IMR-90 (cell line): ENCODE results near the gene C2orf68. TPM values are rescaled to one million over a fixed set of nuclear protein-coding genes. Genes with fewer than 3 reads are reported as not detected.

Experiments
- ATAC-seq: fragments of 200-7000 bp; cut with Tn5 transposase; 2 replicates; pipeline ENCODE4 v1.9.1; 2020; ENCODE audit warnings: low read depth, mild to moderate bottlenecking, moderate library complexity
- BruUV-seq: library from RNA; stranded (reverse); fragments of 400-500 nt; replicated peaks from 2 replicates; lab custom pipeline; 2021; lab: Mats Ljungman, UMichigan
- CTCF ChIA-PET: fragments of 300-600 bp; formaldehyde crosslinking; extraction: SDS; loops from one replicate; lab custom pipeline; 2021; ENCODE audit warnings: antibody characterized with exemption; lab: Yijun Ruan, JAX
- POLR2A ChIA-PET: fragments of 300-600 bp; sonication (Branson Sonifier 250); formaldehyde crosslinking; loops from one replicate; lab custom pipeline; 2022; ENCODE audit warnings: antibody characterized with exemption; ENCODE audit not compliant: unreplicated experiment; lab: Charles Lee
- DNase-seq: peaks from one replicate; pipeline ENCODE4 v3.0.0; 2013
- H2AFZ ChIP-seq: replicated peaks from 2 replicates; pipeline ENCODE3; 2013; ENCODE audit warnings: low read length, mild to moderate bottlenecking; ENCODE audit not compliant: poor library complexity
- H2AK5ac ChIP-seq: 2 replicates; pipeline ENCODE4 v1.6.1; 2013; ENCODE audit warnings: low read depth, low read length, inconsistent platforms
- H2AK9ac ChIP-seq: replicated peaks from 2 replicates; pipeline ENCODE3; 2013; ENCODE audit warnings: mild to moderate bottlenecking, low read depth, low read length, moderate library complexity; ENCODE audit not compliant: poor library complexity
- H2BK120ac ChIP-seq: 2 replicates; pipeline ENCODE4 v1.6.1; 2013; ENCODE audit warnings: low read depth, low read length, inconsistent platforms
- H2BK15ac ChIP-seq: 3 replicates; pipeline ENCODE4 v1.6.1; 2013; ENCODE audit warnings: low read depth, low read length, inconsistent platforms
- H2BK20ac ChIP-seq: 2 replicates; pipeline ENCODE4 v1.6.1; 2013; ENCODE audit warnings: low read depth, mild to moderate bottlenecking, inconsistent platforms, low read length, moderate library complexity
- H2BK5ac ChIP-seq: 2 replicates; pipeline ENCODE4 v1.6.1; 2013; ENCODE audit warnings: mild to moderate bottlenecking, low read depth, low read length, inconsistent platforms; ENCODE audit not compliant: poor library complexity, severe bottlenecking
- H3K14ac ChIP-seq: replicated peaks from 2 replicates; pipeline ENCODE4 v1.6.1; 2013; ENCODE audit warnings: low read depth, low read length, inconsistent platforms
- H3K18ac ChIP-seq: 2 replicates; pipeline ENCODE4 v1.6.1; 2013; ENCODE audit warnings: low read depth, low read length, control low read depth
- H3K23ac ChIP-seq: 2 replicates; pipeline ENCODE4 v1.6.1; 2013; ENCODE audit warnings: low read depth, low read length, inconsistent platforms
- H3K27ac ChIP-seq: 2 replicates; pipeline ENCODE4 v1.5.1; 2013; ENCODE audit warnings: mild to moderate bottlenecking, control low read depth, low read length; ENCODE audit not compliant: insufficient read depth
- H3K27me3 ChIP-seq: 2 replicates; pipeline ENCODE4 v1.6.1; 2013; ENCODE audit warnings: low read length; ENCODE audit not compliant: control insufficient read depth, insufficient read depth
- H3K36me3 ChIP-seq: 2 replicates; pipeline ENCODE4 v1.6.1; 2013; ENCODE audit warnings: low read length, mixed read lengths; ENCODE audit not compliant: control insufficient read depth, insufficient read depth
- H3K4ac ChIP-seq: 2 replicates; pipeline ENCODE4 v1.6.1; 2013; ENCODE audit warnings: low read depth, low read length, inconsistent platforms
- H3K4me1 ChIP-seq: 2 replicates; pipeline ENCODE4 v1.6.1; 2013; ENCODE audit warnings: low read length, mixed read lengths; ENCODE audit not compliant: control insufficient read depth, insufficient read depth
- H3K4me2 ChIP-seq: 2 replicates; pipeline ENCODE4 v1.6.1; 2013; ENCODE audit warnings: low read depth, mild to moderate bottlenecking, control low read depth, low read length, moderate library complexity
- H3K4me3 ChIP-seq: 2 replicates; pipeline ENCODE4 v1.5.1; 2013; ENCODE audit warnings: low read depth, mild to moderate bottlenecking, control low read depth, low read length, moderate library complexity; ENCODE audit not compliant: insufficient read depth
- H3K56ac ChIP-seq: 2 replicates; pipeline ENCODE4 v1.6.1; 2013; ENCODE audit warnings: low read length, inconsistent platforms; ENCODE audit not compliant: insufficient read depth; ENCODE audit errors: extremely low read depth
- H3K79me1 ChIP-seq, 2 experiments: 2 replicates each; pipeline ENCODE4 v1.6.1; 2013; ENCODE audit warnings: low read length in 2 of 2, inconsistent platforms in 1 of 2, low read depth in 1 of 2
- H3K9ac ChIP-seq: 2 replicates; pipeline ENCODE4 v1.6.1; 2013; ENCODE audit warnings: low read depth, low read length, control low read depth
- H3K9me1 ChIP-seq: 2 replicates; pipeline ENCODE4 v1.6.1; 2013; ENCODE audit warnings: low read length, inconsistent platforms; ENCODE audit not compliant: insufficient read depth
- H3K9me3 ChIP-seq: 2 replicates; pipeline ENCODE4 v1.6.1; 2013; ENCODE audit warnings: low read length; ENCODE audit not compliant: control insufficient read depth, insufficient read depth
- H4K20me1 ChIP-seq: 2 replicates; pipeline ENCODE4 v1.6.1; 2013; ENCODE audit warnings: low read length, inconsistent platforms; ENCODE audit not compliant: insufficient read depth
- H4K5ac ChIP-seq: 2 replicates; pipeline ENCODE4 v1.6.1; 2013; ENCODE audit warnings: mild to moderate bottlenecking, low read depth, low read length, control low read depth
- H4K8ac ChIP-seq, 2 experiments: 2 replicates each; pipeline ENCODE4 v1.6.1; 2013; ENCODE audit warnings: low read depth in 2 of 2, low read length in 2 of 2, control low read depth in 1 of 2, inconsistent platforms in 1 of 2
- H4K91ac ChIP-seq: 2 replicates; pipeline ENCODE4 v1.6.1; 2013; ENCODE audit warnings: low read depth, low read length, inconsistent platforms; ENCODE audit not compliant: insufficient read depth
- BHLHE40 ChIP-seq: fragments of 150-350 bp; IDR thresholded peaks from 2 replicates; pipeline ENCODE4 v1.6.1; 2016; ENCODE audit warnings: mild to moderate bottlenecking, low read depth, low read length
- CEBPB ChIP-seq: IDR thresholded peaks from 2 replicates; pipeline ENCODE4 v1.6.1; 2012; ENCODE audit warnings: low read depth, low read length, improper control_type of control experiment
- CHD1 ChIP-seq: IDR thresholded peaks from 2 replicates; pipeline ENCODE4 v1.6.1; 2012; ENCODE audit warnings: low read depth, low read length, improper control_type of control experiment
- FOS ChIP-seq: fragments of 150-350 bp; IDR thresholded peaks from 2 replicates; pipeline ENCODE4 v1.6.1; 2016; ENCODE audit warnings: low read depth, low read length
- MAZ ChIP-seq: IDR thresholded peaks from 2 replicates; pipeline ENCODE4 v1.6.1; 2012; ENCODE audit warnings: low read depth, mild to moderate bottlenecking, low read length, improper control_type of control experiment, moderate library complexity, borderline replicate concordance
- MXI1 ChIP-seq: IDR thresholded peaks from 2 replicates; pipeline ENCODE4 v1.6.1; 2012; ENCODE audit warnings: low read depth, mild to moderate bottlenecking, low read length, moderate library complexity, borderline replicate concordance
- NFE2L2 ChIP-seq: fragments of 150-350 bp; IDR thresholded peaks from 2 replicates; pipeline ENCODE4 v1.6.1; 2016; ENCODE audit warnings: low read depth, mild to moderate bottlenecking, low read length
- POLR2A ChIP-seq: IDR thresholded peaks from 2 replicates; pipeline ENCODE4 v1.6.1; 2012; ENCODE audit warnings: mild to moderate bottlenecking, low read depth, low read length
- RAD21 ChIP-seq: IDR thresholded peaks from 2 replicates; pipeline ENCODE4 v1.6.1; 2012; ENCODE audit warnings: low read length, improper control_type of control experiment
- RCOR1 ChIP-seq: IDR thresholded peaks from 2 replicates; pipeline ENCODE4 v1.6.1; 2012; ENCODE audit warnings: mild to moderate bottlenecking, low read length, improper control_type of control experiment; ENCODE audit not compliant: insufficient replicate concordance
- RFX5 ChIP-seq: IDR thresholded peaks from 2 replicates; pipeline ENCODE4 v1.8.0; 2012; ENCODE audit warnings: low read depth, mild to moderate bottlenecking, low read length, moderate library complexity
- SMC3 ChIP-seq: fragments of 150-350 bp; IDR thresholded peaks from 2 replicates; pipeline ENCODE4 v1.6.1; 2016; ENCODE audit warnings: low read depth, mild to moderate bottlenecking, antibody characterized with exemption, low read length, moderate library complexity
- WGBS, 2 experiments: methylation state at CpG; one replicate each; pipeline versions ENCODE4 v1.1.5 to v1.1.7; 2013; ENCODE audit warnings: missing lambda C conversion rate in 2 of 2; ENCODE audit not compliant: insufficient read length in 1 of 2; ENCODE audit errors: extremely low coverage in 2 of 2; 5-methylcytosine and 5-hydroxymethylcytosine counted together
- dilution Hi-C: fragments of 300-500 bp; cut with HindIII; formaldehyde crosslinking; loops from one replicate; pipeline ENCODE4 v1.14.3; 2018; ENCODE audit warnings: low sequenced_read_pairs; ENCODE audit not compliant: unreplicated experiment
- in situ Hi-C: fragments of 300-500 bp; cut with MboI; formaldehyde crosslinking; loops from 3 replicates; pipeline ENCODE4 v1.14.3; 2019; ENCODE audit warnings: low sequenced_read_pairs, inconsistent platforms, mixed read lengths
- intact Hi-C: fragments of 100-400 bp; cut with micrococcal nuclease; formaldehyde crosslinking; loops from 2 replicates; pipeline ENCODE4 v1.10.0; 2022
- polyA plus RNA-seq, 3 experiments: library from polyadenylated mRNA; depleted of rRNA; stranded (reverse); fragments of >200 nt; gene quantifications; 2 replicates each; pipeline ENCODE4 v1.2.3, GENCODE V29; 2012; ENCODE audit warnings: low replicate concordance in 1 of 3
- total RNA-seq: library from RNA; depleted of rRNA; stranded (reverse); fragments of >200 nt; gene quantifications from 2 replicates; pipeline ENCODE4 v1.2.3, GENCODE V29; 2012
- TF ChIP-seq, protein P1 (sequence below): fragments of 150-350 bp; IDR thresholded peaks from 2 replicates; pipeline ENCODE4 v1.6.1; 2017; ENCODE audit warnings: mild to moderate bottlenecking, antibody characterized with exemption, low read length, low read depth
- TF ChIP-seq, protein P2 (sequence below): fragments of 150-350 bp; IDR thresholded peaks from 2 replicates; pipeline ENCODE4 v1.6.1; 2016; ENCODE audit warnings: low read depth, mild to moderate bottlenecking, low read length, moderate library complexity, borderline replicate concordance
- TF ChIP-seq, protein P3 (sequence below): conservative IDR thresholded peaks from 2 replicates; pipeline ENCODE4 v1.5.1; 2012; ENCODE audit warnings: mild to moderate bottlenecking, low read depth, low read length, improper control_type of control experiment

C2orf68 gene
- total and polyA plus RNA-seq, 2 of the 4 experiments (the other 2 are of a cell fraction) = 6.8 to 10.1 TPM

- Histone ChIP-seq H3K36me3 (peaks cover 10% of the 10 kb centered on the region), H3K27ac (peak overlapping the region; percentile 67), H4K20me1 (no peaks in the 10 kb centered on the region), H2AK5ac (peak overlapping the region; percentile 63), H2BK20ac (no peak overlapping the region), H3K79me1 (peaks cover 19 to 46% of the 10 kb centered on the region in 2 experiments), H3K9me3 (no peaks in the 10 kb centered on the region), H3K14ac (peak overlapping the region; percentile 78), H2BK15ac (no peak overlapping the region), H3K56ac (peak overlapping the region; percentile 54; the same call in 1 of the 2 replicates), H2BK5ac (no peak overlapping the region), H3K18ac (no peak overlapping the region), H3K9me1 (peaks cover 8% of the 10 kb centered on the region; the same call in 1 of the 2 replicates), H3K9ac (peak overlapping the region; percentile 82), H3K27me3 (no peaks in the 10 kb centered on the region), H3K4me1 (peaks cover 3% of the 10 kb centered on the region; the same call in 1 of the 2 replicates), H2BK120ac (no peak overlapping the region), H3K4me3 (peak overlapping the region; percentile 65), H4K91ac (peak overlapping the region; percentile 28; the same call in 1 of the 2 replicates), H4K5ac (peak overlapping the region; percentile 3; the same call in 1 of the 2 replicates), H3K4ac (peak overlapping the region; percentile 80), H4K8ac (peak overlapping the region in 1 of 2 experiments; percentile 83; a peak in 3 of 4 replicates), H3K23ac (peak overlapping the region; percentile 90), H2AK9ac (peak overlapping the region; percentile 94), H2AFZ (peak overlapping the region; percentile 95), H3K4me2 (peak overlapping the region; percentile 95)
- ChIA-PET CTCF (interaction anchor here (1.0 kb wide), 1 partner anchor 140 kb away, joined by 3 read pairs; no protein-coding TSS in a partner anchor), POLR2A (interaction anchor here (0.6 to 0.8 kb wide), 2 partner anchors 26 to 36 kb away, joined by 3 read pairs; no protein-coding TSS in a partner anchor)
- in situ Hi-C loops (no loop called here), dilution Hi-C loops (no loop called here), intact Hi-C loops (loop anchor here (2.0 to 5.0 kb wide), 2 partner anchors 24 to 41 kb away; partner anchors contain the start of genes TMEM150A and VAMP5)
- BruUV-seq = no TSS peak
- DNase-seq (no peak), ATAC-seq (peak; percentile 40; the same call in 1 of the 2 replicates)
- 0% methylated on average over 2 of the region's 14 CpGs; no CpG with 5 or more reads in 1 of the 2 experiments for WGBS, 2 experiments
- TF ChIP-seq RAD21 (no peak), SMC3 (no peak), RFX5 (no peak), CHD1 (no peak), FOS (no peak), MAZ (no peak), RCOR1 (no peak), BHLHE40 (no peak), POLR2A (no peak), MXI1 (no peak), CEBPB (no peak), NFE2L2 (no peak)
- TF ChIP-seq, protein P1, sequence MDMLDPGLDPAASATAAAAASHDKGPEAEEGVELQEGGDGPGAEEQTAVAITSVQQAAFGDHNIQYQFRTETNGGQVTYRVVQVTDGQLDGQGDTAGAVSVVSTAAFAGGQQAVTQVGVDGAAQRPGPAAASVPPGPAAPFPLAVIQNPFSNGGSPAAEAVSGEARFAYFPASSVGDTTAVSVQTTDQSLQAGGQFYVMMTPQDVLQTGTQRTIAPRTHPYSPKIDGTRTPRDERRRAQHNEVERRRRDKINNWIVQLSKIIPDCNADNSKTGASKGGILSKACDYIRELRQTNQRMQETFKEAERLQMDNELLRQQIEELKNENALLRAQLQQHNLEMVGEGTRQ = no peak
- TF ChIP-seq, protein P2, sequence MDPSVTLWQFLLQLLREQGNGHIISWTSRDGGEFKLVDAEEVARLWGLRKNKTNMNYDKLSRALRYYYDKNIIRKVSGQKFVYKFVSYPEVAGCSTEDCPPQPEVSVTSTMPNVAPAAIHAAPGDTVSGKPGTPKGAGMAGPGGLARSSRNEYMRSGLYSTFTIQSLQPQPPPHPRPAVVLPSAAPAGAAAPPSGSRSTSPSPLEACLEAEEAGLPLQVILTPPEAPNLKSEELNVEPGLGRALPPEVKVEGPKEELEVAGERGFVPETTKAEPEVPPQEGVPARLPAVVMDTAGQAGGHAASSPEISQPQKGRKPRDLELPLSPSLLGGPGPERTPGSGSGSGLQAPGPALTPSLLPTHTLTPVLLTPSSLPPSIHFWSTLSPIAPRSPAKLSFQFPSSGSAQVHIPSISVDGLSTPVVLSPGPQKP = no peak
- TF ChIP-seq, protein P3, sequence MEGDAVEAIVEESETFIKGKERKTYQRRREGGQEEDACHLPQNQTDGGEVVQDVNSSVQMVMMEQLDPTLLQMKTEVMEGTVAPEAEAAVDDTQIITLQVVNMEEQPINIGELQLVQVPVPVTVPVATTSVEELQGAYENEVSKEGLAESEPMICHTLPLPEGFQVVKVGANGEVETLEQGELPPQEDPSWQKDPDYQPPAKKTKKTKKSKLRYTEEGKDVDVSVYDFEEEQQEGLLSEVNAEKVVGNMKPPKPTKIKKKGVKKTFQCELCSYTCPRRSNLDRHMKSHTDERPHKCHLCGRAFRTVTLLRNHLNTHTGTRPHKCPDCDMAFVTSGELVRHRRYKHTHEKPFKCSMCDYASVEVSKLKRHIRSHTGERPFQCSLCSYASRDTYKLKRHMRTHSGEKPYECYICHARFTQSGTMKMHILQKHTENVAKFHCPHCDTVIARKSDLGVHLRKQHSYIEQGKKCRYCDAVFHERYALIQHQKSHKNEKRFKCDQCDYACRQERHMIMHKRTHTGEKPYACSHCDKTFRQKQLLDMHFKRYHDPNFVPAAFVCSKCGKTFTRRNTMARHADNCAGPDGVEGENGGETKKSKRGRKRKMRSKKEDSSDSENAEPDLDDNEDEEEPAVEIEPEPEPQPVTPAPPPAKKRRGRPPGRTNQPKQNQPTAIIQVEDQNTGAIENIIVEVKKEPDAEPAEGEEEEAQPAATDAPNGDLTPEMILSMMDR = no peak
These were observed 51.0 kb downstream of the C2orf68 start for GRCh38 chr2:85560812-85561279.
